Measurements from ENCODE around the gene LITAF.

DNA sequence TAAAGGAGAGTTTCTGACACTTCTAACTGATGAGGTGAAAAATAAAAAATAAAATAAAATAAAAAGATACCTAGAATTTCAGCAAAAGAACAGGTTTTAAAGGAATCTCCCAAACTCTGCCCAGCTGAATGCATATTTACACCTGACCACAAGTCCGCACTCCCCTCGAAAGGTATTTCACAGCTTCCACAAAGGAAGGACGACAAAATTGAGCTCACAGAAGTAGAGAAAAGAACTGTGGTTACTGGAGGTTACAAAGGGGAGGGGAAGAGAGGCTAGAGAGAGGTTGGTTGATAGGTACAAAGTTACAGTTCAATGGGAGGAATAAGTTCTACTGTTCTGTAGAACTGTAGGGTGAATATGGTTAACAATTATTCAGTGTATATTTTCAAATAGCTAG, 5.0 kb downstream of the LITAF start:
- TF ChIP-seq, protein P1, sequence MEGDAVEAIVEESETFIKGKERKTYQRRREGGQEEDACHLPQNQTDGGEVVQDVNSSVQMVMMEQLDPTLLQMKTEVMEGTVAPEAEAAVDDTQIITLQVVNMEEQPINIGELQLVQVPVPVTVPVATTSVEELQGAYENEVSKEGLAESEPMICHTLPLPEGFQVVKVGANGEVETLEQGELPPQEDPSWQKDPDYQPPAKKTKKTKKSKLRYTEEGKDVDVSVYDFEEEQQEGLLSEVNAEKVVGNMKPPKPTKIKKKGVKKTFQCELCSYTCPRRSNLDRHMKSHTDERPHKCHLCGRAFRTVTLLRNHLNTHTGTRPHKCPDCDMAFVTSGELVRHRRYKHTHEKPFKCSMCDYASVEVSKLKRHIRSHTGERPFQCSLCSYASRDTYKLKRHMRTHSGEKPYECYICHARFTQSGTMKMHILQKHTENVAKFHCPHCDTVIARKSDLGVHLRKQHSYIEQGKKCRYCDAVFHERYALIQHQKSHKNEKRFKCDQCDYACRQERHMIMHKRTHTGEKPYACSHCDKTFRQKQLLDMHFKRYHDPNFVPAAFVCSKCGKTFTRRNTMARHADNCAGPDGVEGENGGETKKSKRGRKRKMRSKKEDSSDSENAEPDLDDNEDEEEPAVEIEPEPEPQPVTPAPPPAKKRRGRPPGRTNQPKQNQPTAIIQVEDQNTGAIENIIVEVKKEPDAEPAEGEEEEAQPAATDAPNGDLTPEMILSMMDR (IDR thresholded peaks at IDR 0.05; ENCODE audit: poor library complexity, severe bottlenecking), result no peak
- no peak for TF ChIP-seq RAD21 (conservative IDR thresholded peaks at IDR 0.05)
- TF ChIP-seq EZH2 (IDR thresholded peaks at IDR 0.05; ENCODE audit: borderline replicate concordance, insufficient read depth, low read length, poor library complexity, severe bottlenecking), result no peak
- no peak for TF ChIP-seq POLR2AphosphoS5 (IDR thresholded peaks at IDR 0.05)
- no peak for TF ChIP-seq MXI1 (conservative IDR thresholded peaks at IDR 0.05; ENCODE audit: poor library complexity, severe bottlenecking)
- TF ChIP-seq TAF1 (IDR thresholded peaks at IDR 0.05; ENCODE audit: low read depth), result no peak
